IPS DF 6.9 (cell line): Measurements from ENCODE around the gene ABHD17C.
"Not testable (repeated sequence)": the region's sequence is repeated elsewhere in the genome, so short reads cannot be mapped to it uniquely, and the experiment has no call there.

Experiments used
- DNase-seq: peaks from one replicate; pipeline ENCODE4 v3.0.0-alpha.2; 2013; ENCODE audit warnings: low read depth, low spot score
- H3K27ac ChIP-seq: one replicate; pipeline ENCODE4 v1.5.1; 2013; ENCODE audit warnings: low read length, control low read depth
- H3K27me3 ChIP-seq: 2 replicates; pipeline ENCODE4 v1.6.1; 2013; ENCODE audit warnings: mild to moderate bottlenecking, low read length; ENCODE audit not compliant: control insufficient read depth, insufficient read depth
- H3K36me3 ChIP-seq: 2 replicates; pipeline ENCODE4 v1.6.1; 2013; ENCODE audit warnings: low read length; ENCODE audit not compliant: control insufficient read depth, insufficient read depth
- H3K4me1 ChIP-seq: 2 replicates; pipeline ENCODE4 v1.6.1; 2013; ENCODE audit warnings: low read length; ENCODE audit not compliant: control insufficient read depth, insufficient read depth
- H3K4me3 ChIP-seq: 2 replicates; pipeline ENCODE4 v1.5.1; 2013; ENCODE audit warnings: mild to moderate bottlenecking, low read length
- H3K9me3 ChIP-seq: 2 replicates; pipeline ENCODE4 v1.6.1; 2013; ENCODE audit warnings: low read length, inconsistent platforms; ENCODE audit not compliant: control insufficient read depth, insufficient read depth
- WGBS: extraction: QIAGEN DNeasy Blood & Tissue Kit; methylation state at CpG from one replicate; pipeline ENCODE4 v1.1.7; 2013; ENCODE audit warnings: mixed read lengths, missing lambda C conversion rate; ENCODE audit not compliant: insufficient read length, insufficient coverage; 5-methylcytosine and 5-hydroxymethylcytosine counted together

Gene ABHD17C

GRCh38 chr15:80695099-80695910 is at the start of gene ABHD17C:
Gene ABHD17C (plus strand): TSS chr15:80695310. CDS start chr15:80695430, 120 bp downstream.
- no peaks in the 10 kb centered on the region for H3K9me3 ChIP-seq
- H3K4me1 ChIP-seq, result no peaks in the 10 kb centered on the region
- no peak within 1 kb of the TSS for H3K27ac ChIP-seq
- no peak for DNase-seq
- peaks cover 9% of the 10 kb centered on the region; the same call in 1 of the 2 replicates for H3K27me3 ChIP-seq
- WGBS, result no CpG with 5 or more reads among the region's 122 CpGs
- H3K36me3 ChIP-seq, result no peaks in the 10 kb centered on the region
- H3K4me3 ChIP-seq, result peak within 1 kb of the TSS; percentile 82

DNA sequence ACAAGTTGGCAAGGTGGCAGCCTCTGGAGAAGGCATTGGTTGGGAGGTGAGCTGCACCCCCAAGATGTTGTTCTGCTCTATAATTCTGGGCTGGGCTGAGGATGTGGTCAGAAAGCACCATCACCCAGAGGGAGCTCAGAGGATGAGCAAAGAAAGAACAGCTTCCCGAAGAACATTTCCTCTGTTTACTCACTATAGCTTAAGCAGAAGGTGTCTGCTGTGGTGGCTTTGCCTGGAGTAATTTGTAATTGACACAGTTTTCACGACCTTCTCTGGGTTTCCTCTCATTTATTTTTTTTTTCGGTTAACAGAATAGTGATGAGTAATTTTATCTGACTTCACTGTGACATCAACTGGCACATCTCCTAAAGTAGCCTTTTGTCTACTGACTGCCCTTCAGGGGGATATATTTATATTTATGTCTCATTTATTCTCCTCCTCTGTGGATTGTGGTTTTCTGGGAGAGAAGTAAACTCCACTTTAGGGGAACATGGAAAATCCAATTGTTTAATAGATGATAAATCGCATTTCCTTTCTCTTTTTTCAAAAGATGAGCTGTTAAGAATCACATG is 49.5 kb upstream of the ABHD17C start:
- no peaks in the 10 kb centered on the region for H3K27me3 ChIP-seq
- no peaks in the 10 kb centered on the region for H3K9me3 ChIP-seq
- WGBS, result no CpG with 5 or more reads among the region's 4 CpGs
- no peaks in the 10 kb centered on the region for H3K4me1 ChIP-seq
- DNase-seq, result no peak
- no peak overlapping the region for H3K4me3 ChIP-seq
- no peak overlapping the region for H3K27ac ChIP-seq
- no peaks in the 10 kb centered on the region for H3K36me3 ChIP-seq

DNA sequence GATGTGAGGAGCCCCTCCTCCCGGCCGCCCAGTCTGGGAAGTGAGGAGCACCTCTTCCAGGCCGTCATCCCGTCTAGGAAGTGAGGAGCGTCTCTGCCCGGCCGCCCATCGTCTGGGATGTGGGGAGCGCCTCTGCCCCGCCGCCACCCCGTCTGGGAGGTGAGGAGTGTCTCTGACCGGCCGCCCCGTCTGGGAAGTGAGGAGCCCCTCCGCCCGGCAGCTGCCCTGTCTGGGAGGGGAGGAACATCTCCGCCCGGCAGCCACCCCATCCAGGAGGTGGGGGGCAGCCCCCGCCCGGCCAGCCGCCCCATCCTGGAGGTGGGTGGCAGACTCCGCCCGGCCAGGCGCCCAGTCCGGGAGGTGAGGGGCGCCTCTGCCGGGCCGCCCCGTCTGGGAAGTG is 47.7 kb upstream of the ABHD17C start:
- not testable (repeated sequence) for H3K9me3 ChIP-seq, H3K4me3 ChIP-seq, H3K4me1 ChIP-seq, H3K27ac ChIP-seq, H3K27me3 ChIP-seq, DNase-seq, H3K36me3 ChIP-seq
- WGBS, result no CpG with 5 or more reads among the region's 30 CpGs

GRCh38 chr15:80654299-80654698 is 40.8 kb upstream of the ABHD17C start:
- WGBS, result no CpG with 5 or more reads among the region's 1 CpG
- Histone ChIP-seq H3K27me3 (no peaks in the 10 kb centered on the region), H3K4me1 (no peaks in the 10 kb centered on the region), H3K36me3 (no peaks in the 10 kb centered on the region), H3K4me3 (no peak overlapping the region), H3K27ac (no peak overlapping the region), H3K9me3 (0 out of 2 replicates have a peak, but pooled peaks cover 3% of the 10 kb centered on the region)
- no peak for DNase-seq

DNA sequence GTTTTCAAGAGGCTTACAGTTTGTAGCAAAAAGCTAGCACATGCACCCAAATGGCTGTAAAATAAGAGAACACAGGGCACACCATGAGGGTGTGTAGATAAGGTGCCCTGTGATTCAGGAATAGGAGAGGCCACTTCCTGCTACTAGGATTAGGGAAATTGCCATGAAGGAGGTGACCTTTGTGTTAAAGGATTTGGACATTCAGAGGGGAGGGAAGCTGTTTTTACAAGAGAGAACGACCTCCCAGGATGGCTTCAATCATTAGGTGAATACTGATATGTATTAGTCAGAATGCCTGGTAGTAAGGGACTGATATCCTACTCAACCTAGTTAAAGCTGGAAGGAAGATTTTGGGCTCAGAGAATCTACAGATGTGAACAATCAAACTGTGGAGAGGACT is 35.7 kb upstream of the ABHD17C start:
- Histone ChIP-seq H3K36me3 (no peaks in the 10 kb centered on the region), H3K4me1 (no peaks in the 10 kb centered on the region), H3K9me3 (no peaks in the 10 kb centered on the region), H3K4me3 (no peak overlapping the region), H3K27ac (no peak overlapping the region), H3K27me3 (no peaks in the 10 kb centered on the region)
- no peak for DNase-seq
- no CpG with 5 or more reads among the region's 1 CpG for WGBS

- no peaks in the 10 kb centered on the region for H3K36me3 ChIP-seq
- H3K4me1 ChIP-seq, result no peaks in the 10 kb centered on the region
- no peak overlapping the region for H3K27ac ChIP-seq
- no peak overlapping the region for H3K4me3 ChIP-seq
- peak; percentile 25 for DNase-seq
- H3K9me3 ChIP-seq, result no peaks in the 10 kb centered on the region
- no peaks in the 10 kb centered on the region for H3K27me3 ChIP-seq
These were observed 35.0 kb upstream of the ABHD17C start for GRCh38 chr15:80660119-80660518.

GRCh38 chr15:80662129-80662528 is 33.0 kb upstream of the ABHD17C start:
- H3K27ac ChIP-seq, result no peak overlapping the region
- no peaks in the 10 kb centered on the region for H3K4me1 ChIP-seq
- H3K36me3 ChIP-seq, result no peaks in the 10 kb centered on the region
- no peaks in the 10 kb centered on the region for H3K27me3 ChIP-seq
- H3K9me3 ChIP-seq, result no peaks in the 10 kb centered on the region
- no CpG with 5 or more reads among the region's 1 CpG for WGBS
- H3K4me3 ChIP-seq, result no peak overlapping the region
- DNase-seq, result no peak

- no peaks in the 10 kb centered on the region for H3K36me3 ChIP-seq
- no peak for DNase-seq
- H3K4me1 ChIP-seq, result no peaks in the 10 kb centered on the region
- H3K9me3 ChIP-seq, result no peaks in the 10 kb centered on the region
- no peaks in the 10 kb centered on the region for H3K27me3 ChIP-seq
- H3K27ac ChIP-seq, result no peak overlapping the region
- no peak overlapping the region for H3K4me3 ChIP-seq
- no CpG with 5 or more reads among the region's 7 CpGs for WGBS
These were observed 32.2 kb upstream of the ABHD17C start for GRCh38 chr15:80662757-80663553.

DNA sequence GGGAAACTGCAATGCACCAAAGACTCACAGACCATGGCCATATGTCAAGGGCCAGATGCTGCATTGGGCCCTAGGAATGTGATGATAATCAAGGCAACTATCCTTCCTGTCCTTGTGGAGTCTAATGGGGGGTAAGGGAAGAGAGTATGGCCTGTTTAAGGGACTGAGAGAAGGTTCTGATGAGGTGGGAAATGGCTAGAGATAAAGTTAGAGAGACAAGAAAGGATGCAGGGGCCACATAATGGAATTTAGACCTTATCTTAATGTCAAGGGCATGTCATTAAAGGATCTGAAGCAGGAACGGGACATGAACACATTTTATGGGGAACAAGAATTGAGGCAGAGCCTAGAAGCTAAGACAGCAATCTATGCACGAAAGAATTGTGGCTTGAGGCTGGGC is 30.0 kb upstream of the ABHD17C start:
- Histone ChIP-seq H3K9me3 (no peaks in the 10 kb centered on the region), H3K27me3 (no peaks in the 10 kb centered on the region), H3K36me3 (no peaks in the 10 kb centered on the region), H3K4me1 (no peaks in the 10 kb centered on the region), H3K27ac (no peak overlapping the region), H3K4me3 (no peak overlapping the region)
- no peak for DNase-seq
- no CpG with 5 or more reads among the region's 2 CpGs for WGBS

- no CpG with 5 or more reads among the region's 4 CpGs for WGBS
- Histone ChIP-seq H3K27me3 (no peaks in the 10 kb centered on the region), H3K9me3 (no peaks in the 10 kb centered on the region), H3K4me3 (no peak overlapping the region), H3K27ac (no peak overlapping the region), H3K4me1 (no peaks in the 10 kb centered on the region), H3K36me3 (no peaks in the 10 kb centered on the region)
- DNase-seq, result no peak
These were observed 27.2 kb upstream of the ABHD17C start for GRCh38 chr15:80667936-80668335.
